Measurements from ENCODE around the gene PDS5B. TPM values are rescaled to one million over a fixed set of nuclear protein-coding genes. Genes with fewer than 3 reads are reported as not detected.

PDS5B gene
- total RNA-seq, 2 experiments from 2014 or later = 44.1 to 46.6 TPM

GRCh38 chr13:32638739-32639138 lies 52.5 kb downstream of the PDS5B start:
- ChIA-PET CTCF (interaction anchor here (1.9 to 2.8 kb wide), 2 partner anchors 12 to 50 kb away, joined by 8 to 16 read pairs; no protein-coding TSS in a partner anchor), POLR2A (no interaction called here)
- Mint-ChIP-seq H3K27me3 (no peaks in the 10 kb centered on the region), H3K27ac (no peak overlapping the region), H3K4me1 (ENCODE audit: low read depth) (peaks cover 35% of the 10 kb centered on the region), H3K36me3 (ENCODE audit: low read depth) (no peaks in the 10 kb centered on the region), H3K9me3 (no peaks in the 10 kb centered on the region), H3K4me3 (no peak overlapping the region)
- intact Hi-C loops (cut with micrococcal nuclease) = loop anchor here (2.0 kb wide), 1 partner anchor 52 kb away; the partner anchor contains the start of gene PDS5B
- no peak for TF ChIP-seq CTCF (IDR thresholded peaks at IDR 0.05)
- peak; percentile 15 for DNase-seq
- ATAC-seq = no peak

GRCh38 chr13:32639502-32640105 lies 53.4 kb downstream of the PDS5B start:
- CTCF ChIA-PET = interaction anchor here (0.6 to 4.5 kb wide), 29 partner anchors 9 to 271 kb away, joined by 3 to 67 read pairs (median 5); partner anchors contain the start of genes N4BP2L2 and PDS5B
- no peaks in the 10 kb centered on the region for H3K27me3 Mint-ChIP-seq

GRCh38 chr13:32642316-32642715 lies 56.1 kb downstream of the PDS5B start:
- H3K4me3 Mint-ChIP-seq = no peak overlapping the region
- POLR2A ChIA-PET = interaction anchor here (2.5 kb wide), 1 partner anchor 55 kb away, joined by 8 read pairs; no protein-coding TSS in a partner anchor
- CTCF ChIA-PET = interaction anchor here (0.6 to 4.5 kb wide), 10 partner anchors 9 to 986 kb away, joined by 3 to 67 read pairs (median 3); partner anchors contain the start of gene PDS5B
- intact Hi-C loops (cut with micrococcal nuclease) = no loop called here
- no peak for DNase-seq
- no peaks in the 10 kb centered on the region for H3K36me3 Mint-ChIP-seq (ENCODE audit: low read depth)
- H3K27me3 Mint-ChIP-seq = no peaks in the 10 kb centered on the region
- peaks cover 61% of the 10 kb centered on the region for H3K4me1 Mint-ChIP-seq (ENCODE audit: low read depth)
- peak overlapping the region; percentile 50 for H3K27ac Mint-ChIP-seq
- peak; percentile 66 for ATAC-seq
- no peak for TF ChIP-seq CTCF (IDR thresholded peaks at IDR 0.05)
- H3K9me3 Mint-ChIP-seq = no peaks in the 10 kb centered on the region

More at GRCh38 chr13:32639502-32640105, 53.4 kb downstream of the PDS5B start:
- DNase-seq (peak; percentile 64), ATAC-seq (peak; percentile 76)
- no peak overlapping the region for H3K27ac Mint-ChIP-seq
- no peaks in the 10 kb centered on the region for H3K9me3 Mint-ChIP-seq
- intact Hi-C loops (cut with micrococcal nuclease) = loop anchor here (2.0 kb wide), 1 partner anchor 53 kb away; the partner anchor contains the start of gene PDS5B
- no peak overlapping the region for H3K4me3 Mint-ChIP-seq
- H3K36me3 Mint-ChIP-seq (ENCODE audit: low read depth) = no peaks in the 10 kb centered on the region
- TF ChIP-seq CTCF (IDR thresholded peaks at IDR 0.05) = peak; percentile 73
- POLR2A ChIA-PET = no interaction called here
- peaks cover 38% of the 10 kb centered on the region for H3K4me1 Mint-ChIP-seq (ENCODE audit: low read depth)

GRCh38 chr13:32642858-32643257 lies 56.6 kb downstream of the PDS5B start:
- H3K27ac Mint-ChIP-seq = peak overlapping the region; percentile 50
- ChIA-PET CTCF (interaction anchor here (1.2 to 4.5 kb wide), 6 partner anchors 8 to 62 kb away, joined by 3 to 67 read pairs (median 21); partner anchors contain the start of gene PDS5B), POLR2A (interaction anchor here (2.5 kb wide), 1 partner anchor 55 kb away, joined by 8 read pairs; no protein-coding TSS in a partner anchor)
- H3K4me1 Mint-ChIP-seq (ENCODE audit: low read depth) = peaks cover 64% of the 10 kb centered on the region
- no peaks in the 10 kb centered on the region for H3K27me3 Mint-ChIP-seq
- H3K36me3 Mint-ChIP-seq (ENCODE audit: low read depth) = no peaks in the 10 kb centered on the region
- H3K9me3 Mint-ChIP-seq = no peaks in the 10 kb centered on the region
- ATAC-seq (no peak), DNase-seq (no peak)
- intact Hi-C loops (cut with micrococcal nuclease) = no loop called here
- H3K4me3 Mint-ChIP-seq = no peak overlapping the region
- no peak for TF ChIP-seq CTCF (IDR thresholded peaks at IDR 0.05)

- TF ChIP-seq CTCF (IDR thresholded peaks at IDR 0.05) = no peak
- H3K4me3 Mint-ChIP-seq = no peak overlapping the region
Observed at GRCh38 chr13:32645854-32646253, 59.6 kb downstream of the PDS5B start.

More at GRCh38 chr13:32645854-32646253, 59.6 kb downstream of the PDS5B start:
- Mint-ChIP-seq H3K36me3 (ENCODE audit: low read depth) (no peaks in the 10 kb centered on the region), H3K27me3 (no peaks in the 10 kb centered on the region), H3K27ac (peak overlapping the region; percentile 32), H3K9me3 (no peaks in the 10 kb centered on the region), H3K4me1 (ENCODE audit: low read depth) (peaks cover 73% of the 10 kb centered on the region)
- ChIA-PET CTCF (interaction anchor here (1.2 to 2.2 kb wide), 4 partner anchors 55 to 65 kb away, joined by 3 to 9 read pairs (median 6); partner anchors contain the start of gene PDS5B), POLR2A (interaction anchor here (0.6 kb wide), 1 partner anchor 46 kb away, joined by 3 read pairs; no protein-coding TSS in a partner anchor)
- DNase-seq (peak; percentile 71), ATAC-seq (peak; percentile 53)
- intact Hi-C loops (cut with micrococcal nuclease) = no loop called here

All from activated CD8-positive, alpha-beta T cell treated with anti-CD3 and anti-CD28 coated beads for 36 hours (primary cell).